T-helper 1 cell treated with Interleukin-12 subunit alpha and Interleukin-12 subunit beta and Interleukin-4 antibody, amounts not matched to agents 30 μg/mL and 1 μg/mL, for 36 hours (primary cell): ENCODE results near the gene C1orf116.

ENCODE experiments used
- H3K27ac Mint-ChIP-seq: one replicate; pipeline ENCODE4 v1.8.0; 2021; ENCODE audit warnings: mild to moderate bottlenecking, mixed read lengths
- H3K27me3 Mint-ChIP-seq: one replicate; pipeline ENCODE4 v1.8.0; 2021; ENCODE audit warnings: low read depth, mixed read lengths
- H3K36me3 Mint-ChIP-seq: one replicate; pipeline ENCODE4 v1.8.0; 2021; ENCODE audit warnings: low read depth, mixed read lengths
- H3K4me1 Mint-ChIP-seq: one replicate; pipeline ENCODE4 v1.8.0; 2021; ENCODE audit warnings: low read depth, mixed read lengths
- H3K4me3 Mint-ChIP-seq: one replicate; pipeline ENCODE4 v1.8.0; 2021; ENCODE audit warnings: mild to moderate bottlenecking, moderate library complexity, mixed read lengths
- H3K9me3 Mint-ChIP-seq: one replicate; pipeline ENCODE4 v1.8.0; 2021; ENCODE audit warnings: mixed read lengths

C1orf116 gene

DNA sequence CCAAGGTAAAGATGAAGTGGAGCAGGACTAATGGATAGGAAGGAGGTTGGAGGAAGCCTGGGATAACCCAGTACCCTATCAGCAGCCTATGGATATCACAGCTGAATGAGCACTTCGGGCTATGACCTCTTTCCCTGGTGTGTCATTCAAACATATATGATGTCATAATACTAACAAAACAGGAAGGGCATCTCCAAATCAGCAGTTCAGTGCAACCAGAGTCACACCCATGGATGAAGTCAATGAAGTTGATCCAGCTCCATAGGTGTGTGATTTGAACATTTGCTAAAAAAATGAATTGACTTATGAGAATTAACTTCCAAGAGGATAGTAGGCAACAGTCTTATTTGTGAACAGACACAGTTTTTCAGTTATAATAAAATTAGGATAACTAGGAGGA, 1.7 kb upstream of the C1orf116 start:
- Mint-ChIP-seq H3K27ac (no peak overlapping the region), H3K36me3 (no peaks in the 10 kb centered on the region), H3K4me3 (no peak overlapping the region), H3K4me1 (peaks cover 4% of the 10 kb centered on the region), H3K9me3 (no peaks in the 10 kb centered on the region), H3K27me3 (peaks cover 44% of the 10 kb centered on the region)

DNA sequence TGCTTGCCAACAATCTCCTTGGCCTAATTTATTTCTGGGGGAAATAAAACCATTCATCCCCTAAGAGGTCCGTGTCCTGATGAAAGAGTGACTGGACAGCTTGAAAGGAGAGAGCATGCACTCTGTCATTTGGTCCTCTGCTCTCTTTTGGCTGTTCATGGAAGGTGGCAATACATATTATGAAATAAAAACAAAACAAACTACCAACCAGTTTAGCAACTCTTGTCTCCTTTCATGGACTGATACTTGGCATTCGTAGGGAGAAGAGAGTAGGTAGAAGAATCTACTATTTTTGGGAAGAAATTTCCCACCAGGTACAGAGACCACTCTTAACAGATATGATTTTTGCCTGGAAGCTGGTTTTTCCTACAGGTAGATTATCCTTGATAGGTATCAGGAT, 746 bp upstream of the C1orf116 start:
- Mint-ChIP-seq H3K4me3 (no peak overlapping the region), H3K4me1 (peaks cover 4% of the 10 kb centered on the region), H3K9me3 (no peaks in the 10 kb centered on the region), H3K27me3 (peaks cover 53% of the 10 kb centered on the region), H3K27ac (no peak overlapping the region), H3K36me3 (no peaks in the 10 kb centered on the region)

DNA sequence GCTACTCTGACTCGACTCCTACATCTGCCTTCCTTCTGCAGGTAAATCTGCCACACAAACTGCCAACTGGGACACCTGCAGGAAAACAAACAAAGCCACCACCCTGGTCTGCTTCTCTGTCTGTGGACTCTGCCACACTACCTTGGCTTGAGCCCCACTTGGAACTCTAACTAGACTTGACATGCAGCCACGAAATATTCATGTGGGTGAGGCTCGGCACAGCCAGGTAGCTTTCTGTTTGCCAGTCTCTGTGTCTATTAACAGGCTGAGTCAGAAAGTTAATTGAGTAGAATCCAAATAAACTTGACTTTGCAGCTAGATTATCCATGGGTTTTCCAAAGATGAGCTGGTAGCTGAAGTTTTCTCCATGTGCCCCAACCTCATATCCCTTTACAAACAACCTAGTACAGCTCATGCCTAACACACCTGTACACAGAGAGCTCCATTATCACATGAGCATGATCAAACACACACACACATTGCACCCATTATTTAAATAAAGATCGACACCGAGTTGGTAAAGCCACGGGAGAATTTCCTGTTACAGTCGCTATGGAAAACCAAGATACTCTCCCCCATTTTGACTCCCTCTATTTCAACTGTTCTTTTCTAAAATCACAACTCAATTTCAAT, 808 bp downstream of the C1orf116 start:
- H3K4me3 Mint-ChIP-seq: no peak overlapping the region
- H3K36me3 Mint-ChIP-seq: no peaks in the 10 kb centered on the region
- no peak overlapping the region for H3K27ac Mint-ChIP-seq
- peaks cover 4% of the 10 kb centered on the region for H3K4me1 Mint-ChIP-seq
- no peaks in the 10 kb centered on the region for H3K9me3 Mint-ChIP-seq
- peaks cover 64% of the 10 kb centered on the region for H3K27me3 Mint-ChIP-seq

DNA sequence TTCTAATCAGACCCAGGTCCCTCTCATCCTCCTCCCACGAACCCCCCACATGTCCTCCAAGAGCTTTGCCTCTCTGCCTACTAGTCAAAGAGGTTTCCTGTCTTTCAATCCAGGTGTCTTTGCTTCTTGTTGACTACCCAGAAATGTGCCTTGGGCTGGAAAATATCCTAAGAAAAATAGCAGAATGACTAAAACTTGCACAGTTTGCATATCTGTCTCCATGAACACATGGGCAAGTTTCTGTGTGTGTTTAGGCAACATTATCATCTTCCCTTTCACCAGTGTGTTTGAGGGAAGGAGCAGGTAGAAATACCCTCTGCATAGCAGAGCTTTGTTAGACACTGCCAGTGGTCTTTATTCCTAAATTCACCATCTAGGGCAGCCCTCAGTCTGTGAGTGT, 1.5 kb downstream of the C1orf116 start:
- Mint-ChIP-seq H3K4me3 (no peak overlapping the region), H3K27me3 (peaks cover 69% of the 10 kb centered on the region)

DNA sequence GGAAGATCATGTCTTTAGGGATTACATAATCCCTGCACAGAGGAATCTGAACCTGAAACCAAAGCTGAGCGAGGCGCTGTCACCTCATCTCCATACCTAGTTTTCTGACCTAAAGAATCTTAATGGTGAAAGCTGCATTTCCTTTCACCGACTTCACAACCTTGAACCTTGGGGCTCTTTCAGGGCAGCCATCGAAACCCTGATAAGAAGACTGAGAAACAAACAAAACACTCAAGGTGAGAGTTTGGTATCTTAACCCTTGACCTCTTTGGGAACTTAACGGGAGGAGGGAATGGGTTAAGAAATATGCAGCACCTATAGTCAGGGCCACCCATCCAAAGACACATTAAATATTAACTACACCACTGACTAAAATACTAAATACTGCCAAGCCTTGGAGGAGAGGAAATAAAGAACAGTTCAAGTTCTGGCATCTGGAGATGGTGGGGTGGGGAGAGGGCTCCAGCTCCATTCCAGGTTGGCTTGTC, 2.0 kb downstream of the C1orf116 start:
- no peak overlapping the region for H3K4me3 Mint-ChIP-seq
- H3K36me3 Mint-ChIP-seq: no peaks in the 10 kb centered on the region
- H3K4me1 Mint-ChIP-seq: peaks cover 4% of the 10 kb centered on the region
- H3K27ac Mint-ChIP-seq: no peak overlapping the region
- peaks cover 71% of the 10 kb centered on the region for H3K27me3 Mint-ChIP-seq
- no peaks in the 10 kb centered on the region for H3K9me3 Mint-ChIP-seq

More for the DNA sequence above, 1.5 kb downstream of the C1orf116 start:
- Mint-ChIP-seq H3K4me1 (peaks cover 4% of the 10 kb centered on the region), H3K27ac (no peak overlapping the region), H3K36me3 (no peaks in the 10 kb centered on the region), H3K9me3 (no peaks in the 10 kb centered on the region)

DNA sequence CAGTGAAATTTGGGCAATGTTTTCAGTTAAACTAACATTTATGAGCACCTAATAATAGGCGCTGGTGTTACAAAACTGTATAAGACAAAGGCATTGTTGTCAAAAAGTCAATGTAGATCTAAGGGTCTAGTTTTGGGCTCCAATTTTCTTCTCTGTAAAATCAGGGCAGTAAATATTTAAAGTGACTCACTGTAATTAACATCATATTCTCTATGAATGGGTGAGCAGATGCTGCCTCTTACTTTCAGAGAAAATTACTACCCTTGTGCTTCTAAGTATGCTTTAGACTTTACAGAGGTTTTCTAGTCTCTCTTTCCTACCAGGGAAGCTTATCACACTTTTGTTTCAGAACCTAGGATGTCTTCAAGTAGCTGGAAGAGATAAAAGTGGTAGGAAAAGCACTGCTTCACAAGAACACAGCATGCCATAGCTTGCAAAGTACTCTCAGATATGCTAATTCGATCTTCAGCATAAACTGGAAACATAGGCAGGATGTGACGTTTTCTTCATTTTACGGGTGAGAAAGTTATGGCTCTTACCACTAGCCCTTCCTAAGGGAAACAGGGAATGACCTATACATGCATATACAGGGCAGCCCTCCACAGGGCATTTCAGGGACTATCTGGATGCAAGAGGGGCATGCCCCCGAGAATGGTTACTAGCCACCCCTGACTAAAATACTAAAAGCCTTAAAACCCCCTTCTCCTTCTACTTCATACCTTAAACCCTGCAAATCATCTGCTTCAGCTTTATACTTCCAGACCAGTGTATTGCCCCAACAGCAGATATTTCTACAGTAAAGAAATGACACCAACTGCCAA, 2.6 kb downstream of the C1orf116 start:
- no peak overlapping the region for H3K27ac Mint-ChIP-seq

DNA sequence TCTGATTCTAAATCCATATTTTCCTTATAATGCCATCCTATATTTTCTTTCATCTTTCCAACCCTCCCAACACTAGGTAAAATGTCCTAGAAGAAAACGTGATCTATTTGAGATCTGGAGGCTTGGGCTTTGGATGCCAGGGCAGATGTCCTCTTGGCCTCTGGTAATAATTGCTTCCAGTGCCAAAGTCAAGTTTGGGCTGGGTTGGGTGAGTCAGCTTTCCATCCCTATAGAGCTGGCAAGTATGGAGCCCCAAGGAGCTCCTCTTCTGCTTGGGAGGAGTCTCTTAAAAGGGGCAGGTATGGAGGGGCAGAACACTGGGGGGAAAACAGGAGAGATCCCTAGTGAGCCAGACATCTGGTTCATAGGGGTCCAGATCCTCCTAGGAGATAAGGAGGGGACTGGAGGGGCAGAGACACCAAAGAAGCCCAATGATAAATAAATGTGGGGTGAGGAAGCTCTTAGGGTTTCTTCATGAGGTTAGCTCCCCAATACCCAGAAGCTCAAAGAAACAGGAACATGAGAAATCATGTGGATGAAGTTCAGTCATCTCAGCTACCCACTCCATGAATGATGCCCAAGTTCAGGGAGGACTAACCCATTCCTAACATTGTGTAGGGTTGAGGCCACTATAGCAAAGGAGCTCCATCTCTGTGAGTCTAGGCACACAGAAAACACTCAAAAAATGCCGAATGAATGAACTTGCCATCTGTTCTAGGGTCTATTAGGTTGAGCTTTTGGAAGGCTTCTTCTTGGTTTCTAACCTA, 3.5 kb downstream of the C1orf116 start:
- Mint-ChIP-seq H3K9me3 (no peaks in the 10 kb centered on the region), H3K4me3 (no peak overlapping the region), H3K4me1 (peaks cover 4% of the 10 kb centered on the region), H3K27ac (no peak overlapping the region), H3K27me3 (peaks cover 71% of the 10 kb centered on the region), H3K36me3 (no peaks in the 10 kb centered on the region)

More for the DNA sequence above, 2.6 kb downstream of the C1orf116 start:
- no peaks in the 10 kb centered on the region for H3K9me3 Mint-ChIP-seq
- no peak overlapping the region for H3K4me3 Mint-ChIP-seq
- H3K27me3 Mint-ChIP-seq: peaks cover 73% of the 10 kb centered on the region
- no peaks in the 10 kb centered on the region for H3K36me3 Mint-ChIP-seq
- H3K4me1 Mint-ChIP-seq: peaks cover 4% of the 10 kb centered on the region

DNA sequence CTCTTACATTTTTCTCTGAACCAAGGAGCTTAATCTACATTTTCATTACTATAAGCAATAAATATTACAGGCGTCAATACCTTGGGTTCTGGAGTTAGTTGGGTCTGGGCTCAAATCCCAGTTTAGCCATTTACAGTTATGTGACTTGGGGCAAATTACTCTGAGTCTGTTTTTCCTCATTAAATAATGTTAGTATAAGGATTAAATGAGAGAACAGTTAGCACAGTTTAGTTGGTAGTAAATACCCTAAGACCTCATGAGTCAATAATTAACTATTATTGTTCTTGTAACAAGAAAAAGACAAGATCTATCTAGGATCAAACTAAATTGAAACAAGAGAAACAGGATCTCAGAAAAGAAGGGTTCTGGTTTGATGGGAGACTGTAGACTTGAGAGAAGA, 4.6 kb downstream of the C1orf116 start:
- H3K27me3 Mint-ChIP-seq: peaks cover 61% of the 10 kb centered on the region
- no peak overlapping the region for H3K4me3 Mint-ChIP-seq
- H3K27ac Mint-ChIP-seq: no peak overlapping the region
- no peaks in the 10 kb centered on the region for H3K9me3 Mint-ChIP-seq
- H3K4me1 Mint-ChIP-seq: peaks cover 4% of the 10 kb centered on the region
- no peaks in the 10 kb centered on the region for H3K36me3 Mint-ChIP-seq

DNA sequence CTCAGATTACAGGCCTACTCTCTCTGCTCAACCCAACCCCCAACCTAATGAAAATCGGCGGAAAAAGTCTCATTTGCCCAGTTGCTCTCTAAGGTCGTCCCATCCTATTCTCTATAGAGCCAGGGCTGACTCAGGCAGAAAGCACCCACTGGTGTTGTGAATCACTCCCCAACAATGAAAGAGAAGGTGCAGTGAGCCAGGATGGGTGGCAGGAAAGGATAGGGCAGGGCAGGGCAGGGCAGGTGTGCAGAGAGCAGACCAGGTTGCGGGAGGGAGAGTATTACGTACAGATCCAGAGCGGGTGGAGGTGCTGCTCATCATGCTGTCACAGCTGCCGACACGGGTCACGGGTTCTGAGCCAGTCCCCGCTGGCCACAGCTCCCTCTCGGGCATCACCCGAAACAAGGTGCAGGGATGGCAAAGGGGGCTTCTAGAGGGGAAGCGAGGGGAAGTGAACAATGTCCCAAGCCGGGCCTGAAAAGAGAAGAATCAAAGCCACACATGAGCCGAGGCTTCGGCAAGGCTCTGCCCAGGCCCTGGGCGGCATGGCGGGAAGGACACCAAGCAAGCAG, 5.3 kb downstream of the C1orf116 start:
- Mint-ChIP-seq H3K27me3 (peaks cover 55% of the 10 kb centered on the region), H3K9me3 (no peaks in the 10 kb centered on the region)

DNA sequence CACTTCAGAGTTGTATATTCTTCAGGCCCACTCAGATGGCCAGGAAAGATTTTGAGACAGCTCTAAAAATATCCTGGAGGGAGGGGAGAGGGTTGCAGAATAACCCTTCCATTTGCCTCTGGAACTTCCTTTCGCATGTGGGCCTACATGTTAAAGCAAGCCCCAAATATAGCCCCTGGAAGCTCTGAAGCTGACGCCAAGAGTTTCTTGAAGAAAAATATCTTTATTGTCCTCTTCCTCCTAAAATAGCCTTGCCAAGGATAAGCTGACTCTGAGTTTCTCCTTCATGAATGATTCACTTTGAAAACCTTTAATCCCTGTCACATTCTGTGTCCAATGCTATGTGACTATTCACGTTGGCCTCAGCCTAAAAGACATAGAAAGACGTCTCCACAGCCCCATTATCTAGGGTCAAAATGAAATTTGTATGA, 6.4 kb downstream of the C1orf116 start:
- Mint-ChIP-seq H3K4me3 (no peak overlapping the region), H3K27me3 (peaks cover 43% of the 10 kb centered on the region), H3K4me1 (peaks cover 4% of the 10 kb centered on the region), H3K9me3 (no peaks in the 10 kb centered on the region), H3K36me3 (no peaks in the 10 kb centered on the region), H3K27ac (no peak overlapping the region)

More for the DNA sequence above, 5.3 kb downstream of the C1orf116 start:
- H3K27ac Mint-ChIP-seq: no peak overlapping the region
- peaks cover 4% of the 10 kb centered on the region for H3K4me1 Mint-ChIP-seq
- H3K36me3 Mint-ChIP-seq: no peaks in the 10 kb centered on the region
- H3K4me3 Mint-ChIP-seq: no peak overlapping the region

DNA sequence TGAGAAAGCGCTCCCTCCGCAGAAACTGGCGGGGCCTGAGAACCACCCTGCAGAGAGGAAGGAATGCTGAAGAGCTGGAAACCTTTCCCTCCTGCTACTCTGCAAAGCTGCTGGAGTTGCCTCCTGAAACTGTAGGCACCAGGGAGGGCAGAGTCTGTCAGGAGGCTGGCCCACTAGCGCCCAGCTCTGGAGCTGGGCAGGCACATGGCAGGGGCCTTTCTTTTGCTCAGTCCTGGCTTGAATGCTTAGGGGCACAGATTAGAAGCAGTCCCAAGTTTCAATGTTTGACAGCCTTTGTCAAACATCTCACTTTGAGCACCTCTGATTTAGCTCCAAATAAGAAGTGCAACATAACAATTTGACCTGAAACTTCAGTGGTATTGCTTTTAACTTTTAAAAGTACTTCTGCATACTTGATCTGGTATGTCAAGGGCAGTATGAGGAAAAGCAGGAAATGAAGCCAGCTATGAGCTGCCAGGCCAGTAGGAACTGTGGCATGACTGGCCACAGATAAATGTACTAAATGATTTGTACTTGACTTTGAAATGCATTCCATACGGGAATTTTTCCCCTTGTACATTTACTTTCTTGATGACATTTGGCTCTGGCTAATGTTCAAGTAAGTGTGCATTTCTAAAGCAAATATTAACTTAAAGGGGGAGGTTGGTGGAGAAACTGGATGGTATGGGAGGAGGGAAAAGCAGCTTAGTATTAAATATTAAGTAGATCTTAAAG, 7.2 kb downstream of the C1orf116 start:
- H3K4me3 Mint-ChIP-seq: no peak overlapping the region
- H3K27me3 Mint-ChIP-seq: peaks cover 35% of the 10 kb centered on the region
- no peaks in the 10 kb centered on the region for H3K36me3 Mint-ChIP-seq
- peaks cover 4% of the 10 kb centered on the region for H3K4me1 Mint-ChIP-seq
- H3K9me3 Mint-ChIP-seq: no peaks in the 10 kb centered on the region
- no peak overlapping the region for H3K27ac Mint-ChIP-seq

DNA sequence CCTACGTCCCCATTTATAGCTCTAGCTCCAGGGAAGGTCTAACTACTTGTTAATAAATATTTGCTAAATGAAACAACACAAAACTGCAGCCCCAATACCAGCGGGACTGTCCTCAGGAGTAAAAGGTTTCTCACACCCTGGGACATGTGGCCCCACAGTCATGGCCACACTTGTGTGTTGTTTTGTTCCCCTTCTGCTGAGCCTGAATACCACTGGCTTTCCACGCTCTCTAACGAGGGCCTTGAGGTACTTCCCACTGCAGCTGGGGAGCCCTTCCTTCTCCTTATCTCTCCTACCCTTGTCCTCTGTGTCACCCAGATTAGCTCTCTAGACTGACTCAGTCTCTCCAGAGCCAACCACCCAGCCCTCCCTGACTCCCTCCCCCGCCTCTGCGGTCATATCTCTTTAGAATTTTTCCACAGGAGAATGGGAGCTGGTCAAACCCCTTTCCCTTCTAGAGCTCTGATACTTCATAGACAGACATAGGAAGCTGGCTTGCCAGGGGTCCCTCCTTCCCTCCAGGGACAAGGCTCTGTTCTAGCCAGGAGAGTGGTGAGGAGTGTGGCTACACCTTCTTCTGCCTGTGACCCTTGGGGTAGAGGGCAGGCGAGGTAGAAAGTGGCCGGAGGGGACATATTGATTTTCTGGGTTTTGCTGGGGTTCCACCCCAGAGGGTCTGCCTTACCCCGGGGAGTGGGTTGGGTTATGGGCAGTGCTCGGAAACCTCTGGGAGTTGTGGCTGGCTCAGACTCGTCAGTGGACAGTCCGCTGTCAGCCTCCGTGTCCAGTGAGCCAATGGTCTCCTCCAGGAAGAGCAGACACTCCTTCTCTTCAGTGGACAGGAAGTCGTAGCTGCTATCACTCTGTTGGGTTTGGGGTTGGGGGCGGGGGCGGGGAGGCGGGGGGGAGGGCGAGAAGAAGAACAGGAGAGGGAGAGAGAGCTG, 8.1 kb downstream of the C1orf116 start:
- H3K4me1 Mint-ChIP-seq: no peaks in the 10 kb centered on the region
- H3K36me3 Mint-ChIP-seq: no peaks in the 10 kb centered on the region
- no peak overlapping the region for H3K4me3 Mint-ChIP-seq
- no peak overlapping the region for H3K27ac Mint-ChIP-seq
- H3K9me3 Mint-ChIP-seq: no peaks in the 10 kb centered on the region
- H3K27me3 Mint-ChIP-seq: peaks cover 29% of the 10 kb centered on the region
